Renal cortex interstitium (tissue), 11 donors: Measurements from ENCODE around the gene CROCC2. TPM values are rescaled to one million over a fixed set of nuclear protein-coding genes. Genes with fewer than 3 reads are reported as not detected.

ENCODE experiments used
- DNase-seq, 11 donors: peaks; one replicate each; pipeline ENCODE4 v3.0.0-alpha.2; 2013; ENCODE audit warnings: low read depth in 9 of 11, low spot score in 4 of 11; ENCODE audit errors: extremely low read depth in 1 of 11
- polyA plus RNA-seq, 3 donors: library from polyadenylated mRNA; unstranded; fragments of 120-200 nt; gene quantifications; one replicate each; pipeline ENCODE4 v1.2.1, GENCODE V29; 2013; ENCODE audit not compliant: insufficient read length in 3 of 3

CROCC2 gene
- polyA plus RNA-seq, 3 donors: 0.05 to 0.07 (median 0.06) TPM

DNA sequence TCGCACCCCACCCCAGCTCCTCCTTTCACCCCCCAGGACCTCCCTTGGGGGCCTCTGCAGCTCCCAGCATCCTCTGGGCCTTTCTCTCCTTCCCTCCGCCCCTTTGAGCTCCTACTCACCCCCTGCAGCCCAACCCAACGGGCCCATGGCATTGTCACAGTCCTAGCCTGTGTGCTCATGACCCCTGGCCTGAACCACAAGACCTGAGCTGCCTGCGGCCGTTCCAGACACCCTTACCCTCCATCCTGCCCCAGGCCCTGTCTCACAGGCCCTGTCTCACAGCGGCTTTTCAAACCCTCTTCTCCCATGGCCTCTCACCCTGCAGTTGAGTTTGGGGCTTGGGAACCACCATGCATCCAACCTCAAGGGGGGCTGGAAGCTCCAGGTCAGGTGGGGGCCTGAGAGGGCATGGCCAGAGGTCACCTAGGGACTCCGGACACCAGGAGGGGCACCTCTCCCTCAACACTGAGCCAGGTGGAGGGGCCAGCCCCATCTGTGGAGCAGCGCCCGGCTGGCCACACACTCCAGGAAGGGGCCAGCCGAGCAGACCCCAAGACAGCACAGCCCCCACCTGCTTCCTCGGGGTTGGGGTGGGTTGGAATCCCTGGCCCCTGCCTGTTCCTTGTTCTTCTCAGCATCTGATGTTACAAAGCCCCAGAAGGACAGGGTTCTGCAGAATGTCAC lies 17.1 kb upstream of the CROCC2 start:
- no peak for DNase-seq

DNA sequence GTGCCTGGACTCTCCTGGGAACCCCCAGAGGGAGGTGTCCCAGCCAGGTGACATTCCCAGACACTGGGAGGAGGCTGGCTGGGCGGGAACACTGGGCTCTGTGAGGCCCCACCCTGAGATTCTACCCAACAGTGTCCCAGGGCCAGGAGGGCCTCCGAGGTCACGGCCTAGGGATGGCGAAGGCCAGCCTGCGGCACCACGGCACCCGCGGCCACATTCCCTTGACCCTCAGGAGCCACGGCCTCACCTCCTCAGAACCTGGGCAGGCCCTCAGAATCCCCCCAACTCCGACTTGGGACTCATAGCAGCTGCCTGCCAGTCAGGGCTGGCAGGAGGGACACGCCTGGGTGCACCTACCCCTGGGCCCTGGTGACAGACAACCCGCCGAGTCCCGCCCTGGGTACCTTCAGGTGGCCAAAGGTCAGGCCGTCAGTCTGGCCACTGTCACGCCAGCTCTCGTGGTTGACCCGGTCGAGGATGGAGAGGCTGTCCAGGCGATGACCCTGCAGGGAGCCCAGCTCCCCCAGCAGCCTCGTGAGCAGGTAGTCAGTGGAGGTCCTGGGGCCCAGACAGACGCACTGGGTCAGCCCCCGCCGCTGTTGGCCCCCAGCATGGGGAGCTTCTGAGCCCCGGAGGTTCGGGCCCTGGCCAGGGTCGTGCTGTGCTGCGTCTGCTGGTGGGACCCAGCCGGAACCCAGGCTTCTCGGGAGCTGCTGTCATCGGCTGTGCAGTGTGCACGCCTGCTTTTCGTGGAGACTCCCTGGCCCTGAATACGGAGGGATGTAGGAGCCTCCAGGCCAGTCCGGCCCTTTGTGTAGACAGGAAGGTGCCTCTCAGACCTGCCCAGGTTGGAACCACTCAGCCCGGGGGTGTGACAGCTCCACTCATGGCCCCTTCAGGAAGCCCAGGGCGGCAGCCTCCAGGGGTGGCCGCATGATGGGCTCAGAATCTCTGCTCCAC lies 16.3 kb upstream of the CROCC2 start:
- DNase-seq: no peak

DNA sequence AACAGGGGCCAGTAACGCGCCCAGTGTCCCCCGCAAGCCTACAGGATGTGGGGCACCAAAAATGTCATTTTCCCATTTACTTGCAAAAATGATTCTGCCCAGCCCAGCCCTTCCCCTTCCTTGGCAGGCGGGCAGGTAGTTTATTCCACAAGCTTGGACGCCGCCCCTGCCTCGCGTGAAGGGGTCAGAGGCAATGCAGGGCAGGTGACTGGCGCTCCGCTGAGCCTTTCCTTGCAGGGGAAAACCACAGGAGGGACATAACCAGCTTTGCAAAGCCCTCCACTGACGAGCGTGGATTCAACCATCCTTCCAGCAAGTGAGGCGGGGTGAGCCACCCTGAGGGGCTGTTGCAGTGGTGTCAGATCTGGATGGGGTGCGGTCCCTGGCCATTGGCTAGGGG lies 15.4 kb upstream of the CROCC2 start:
- no peak for DNase-seq

DNA sequence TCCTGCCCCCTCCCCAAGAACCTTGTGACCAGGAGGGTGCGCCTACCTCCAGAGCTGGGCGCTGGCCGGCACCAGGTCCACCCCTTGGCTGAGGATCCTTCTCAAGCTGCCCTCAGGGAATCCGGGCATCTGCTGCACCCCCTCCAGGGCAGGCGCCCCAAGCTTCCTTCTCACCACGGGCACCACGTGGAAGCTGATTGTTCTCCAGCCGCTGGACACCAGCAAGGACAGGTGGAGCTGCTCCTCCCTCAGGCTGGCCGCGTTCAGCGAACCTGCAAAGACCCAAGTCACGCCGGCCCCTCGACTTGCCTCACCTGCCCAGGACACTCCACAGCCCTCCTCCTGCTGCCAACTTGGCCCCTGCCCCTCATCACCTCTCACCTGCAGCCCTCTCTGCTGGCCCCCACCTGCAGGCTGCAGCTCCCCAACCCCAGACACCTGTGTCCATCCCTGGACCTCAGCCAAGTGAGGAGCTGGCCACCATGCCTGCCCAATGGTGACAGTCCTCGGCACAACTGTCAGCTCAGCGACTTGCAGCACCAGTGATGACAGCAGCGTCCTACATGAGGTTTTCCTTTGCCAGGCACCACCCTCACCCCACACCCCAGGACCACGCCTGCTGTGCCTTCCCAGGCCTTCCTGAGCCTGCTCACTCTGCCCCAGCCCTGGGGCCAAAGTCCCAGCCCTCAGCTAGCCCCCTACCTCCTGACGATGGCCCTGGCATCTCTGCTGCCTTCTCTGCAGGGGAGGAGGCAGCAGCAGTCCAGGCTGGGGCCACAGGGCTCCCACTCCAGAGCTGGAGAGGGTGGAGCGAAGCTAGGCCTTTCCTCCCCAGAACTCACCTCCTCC lies 14.4 kb upstream of the CROCC2 start:
- DNase-seq: no peak

DNA sequence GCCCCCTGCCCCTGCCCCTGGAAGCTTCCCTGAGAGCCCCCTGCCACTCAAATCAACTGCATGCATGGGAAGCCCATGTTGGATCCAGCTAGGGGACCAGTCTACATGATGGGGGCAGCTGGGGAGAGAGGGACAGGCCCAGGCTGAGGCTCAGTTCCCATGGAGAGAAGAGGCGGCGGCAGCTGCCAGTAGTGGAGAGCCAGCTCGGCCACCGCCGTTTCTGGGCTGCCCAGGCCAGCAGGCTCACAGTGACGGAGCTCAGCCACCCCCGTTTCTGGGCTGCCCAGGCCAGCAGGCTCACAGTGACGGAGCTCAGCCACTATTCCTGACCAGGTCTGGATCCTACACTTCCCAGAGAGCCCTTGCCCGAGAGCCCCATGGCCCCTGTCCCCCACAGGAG lies 13.8 kb upstream of the CROCC2 start:
- DNase-seq: no peak

DNA sequence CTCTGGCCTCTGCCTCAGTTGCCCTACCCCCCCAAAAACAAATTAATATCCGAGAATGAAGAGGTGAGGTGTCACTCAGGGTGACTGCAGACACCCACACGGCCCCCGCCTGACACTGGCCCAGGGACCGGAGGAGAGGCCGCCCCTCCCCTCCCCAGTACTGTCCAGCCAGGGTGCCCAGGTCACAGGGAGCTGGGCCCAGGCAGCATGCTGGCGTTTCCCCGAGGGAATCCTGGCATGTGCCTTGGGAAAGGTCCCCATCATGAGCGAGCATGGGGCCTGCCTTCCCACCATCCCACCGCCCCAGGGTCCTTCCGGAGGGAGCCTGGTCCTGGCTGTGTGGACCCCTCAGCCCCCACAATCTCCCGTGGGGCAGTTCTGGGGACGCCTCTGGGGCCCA lies 13.2 kb upstream of the CROCC2 start:
- DNase-seq: no peak

DNA sequence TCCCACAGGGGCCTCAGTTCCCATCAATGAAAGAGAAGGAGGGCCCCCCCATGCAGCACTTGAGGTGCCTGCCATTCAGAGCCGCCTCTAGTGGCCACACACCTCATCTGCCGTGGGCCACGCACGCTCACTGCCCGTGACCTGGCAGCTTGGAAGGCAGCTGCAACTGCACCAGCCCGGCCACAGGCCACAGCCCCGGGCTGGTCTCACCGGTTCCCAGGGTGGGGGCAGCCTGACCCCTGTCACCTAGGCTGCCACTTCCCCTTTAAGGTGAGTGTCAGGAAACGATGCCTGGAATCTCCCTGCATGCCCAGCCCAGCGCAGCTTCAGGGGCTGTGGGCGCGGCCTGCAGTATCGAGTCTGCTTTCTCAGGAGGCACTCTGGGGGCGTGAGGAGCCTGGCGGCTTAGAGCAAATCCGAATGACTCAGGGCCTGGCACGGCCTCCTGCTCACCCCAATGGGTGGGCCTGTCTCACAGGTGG lies 12.7 kb upstream of the CROCC2 start:
- no peak for DNase-seq

DNA sequence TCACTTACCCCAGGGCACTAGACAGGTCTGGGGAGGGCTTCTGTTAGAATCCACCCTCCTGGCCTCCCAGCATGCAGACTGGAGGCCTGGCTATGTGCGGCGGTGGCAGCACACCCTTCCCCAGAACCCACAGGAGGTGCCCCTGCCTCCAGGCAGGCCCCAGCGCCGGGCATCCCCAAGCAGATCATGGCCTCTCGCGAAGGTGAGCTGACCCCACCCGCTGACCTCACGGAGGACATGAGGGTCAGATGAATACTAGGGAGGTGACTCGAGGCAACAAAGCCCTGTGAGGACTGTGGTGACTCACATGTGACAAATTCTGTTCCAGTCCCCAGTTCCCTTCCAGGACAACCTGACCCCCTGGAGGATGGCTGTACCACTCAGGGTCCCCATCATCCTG lies 12.1 kb upstream of the CROCC2 start:
- DNase-seq: no peak

DNA sequence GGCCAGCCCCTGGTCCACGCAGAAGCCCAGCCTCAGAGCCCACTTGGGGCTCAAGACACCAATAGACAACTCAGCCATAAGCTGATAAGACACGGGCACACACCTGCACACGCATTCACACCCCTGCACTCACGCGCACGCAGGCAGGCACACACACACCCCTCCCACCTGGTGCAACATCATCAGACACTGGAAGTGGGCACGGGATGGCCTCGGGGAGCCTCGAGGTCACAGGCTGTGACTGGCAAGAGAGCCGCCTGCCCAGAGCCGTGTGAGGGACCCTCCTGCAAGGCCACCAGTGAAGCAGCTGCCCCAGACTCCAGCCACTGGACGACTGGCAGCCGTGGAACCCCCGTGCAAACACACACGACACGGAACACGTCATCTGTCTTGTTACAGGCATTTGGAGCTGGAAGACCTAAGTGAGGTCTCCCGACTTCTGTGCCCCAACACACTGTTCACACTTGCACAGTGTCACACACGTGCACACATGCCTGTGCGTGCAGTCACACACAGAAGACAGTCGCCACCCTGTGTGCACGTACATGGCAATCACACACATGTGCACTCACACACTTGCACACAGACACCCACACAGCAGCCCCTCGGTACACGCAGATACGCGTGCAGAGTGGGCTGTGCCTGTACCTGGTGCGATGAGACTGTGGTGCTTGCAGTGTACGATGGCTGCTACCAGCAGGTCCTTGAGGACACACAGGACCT lies 11.1 kb upstream of the CROCC2 start:
- no peak for DNase-seq

DNA sequence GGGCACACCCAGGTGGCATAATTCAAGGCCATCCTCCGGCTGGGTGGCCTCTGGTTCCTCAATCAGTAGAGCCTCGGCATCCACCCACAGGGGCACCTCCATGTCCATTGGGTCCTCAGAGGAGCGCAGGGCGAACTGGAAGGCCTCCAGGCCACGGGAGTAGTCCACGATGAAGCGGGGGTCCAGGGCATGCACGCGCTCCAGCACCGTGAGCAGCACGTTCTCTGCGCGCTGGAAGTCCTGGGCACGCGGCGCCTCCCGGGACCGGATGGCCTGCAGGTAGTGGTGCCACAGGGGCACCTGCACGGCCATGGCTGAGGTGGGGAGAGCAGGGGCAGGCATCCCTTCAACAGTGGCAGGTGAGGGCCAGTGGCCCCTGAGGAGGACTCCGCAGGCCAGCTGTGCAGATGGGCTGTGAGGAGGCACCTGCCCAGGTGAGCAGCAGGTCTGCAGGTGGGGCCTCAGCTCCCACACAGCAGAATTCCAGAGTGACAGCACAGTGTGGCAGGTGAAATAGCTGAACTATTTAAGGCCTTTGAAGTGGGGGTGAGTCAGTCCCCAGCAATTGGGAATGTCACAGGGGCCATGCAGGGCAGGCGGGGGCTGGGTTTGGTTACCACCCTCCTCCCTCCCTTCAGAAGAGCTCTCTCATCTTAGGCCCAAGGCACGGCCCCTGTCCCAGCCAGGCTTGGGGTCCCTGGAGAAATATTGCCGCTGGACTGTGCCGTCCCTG lies 10.3 kb upstream of the CROCC2 start, which contains the start of gene MAB21L4:
Gene MAB21L4, minus strand, starts transcription at position 501 of the 733 bp plus-strand sequence. Its CDS starts 159 bp downstream, at position 342.
- no peak for DNase-seq

DNA sequence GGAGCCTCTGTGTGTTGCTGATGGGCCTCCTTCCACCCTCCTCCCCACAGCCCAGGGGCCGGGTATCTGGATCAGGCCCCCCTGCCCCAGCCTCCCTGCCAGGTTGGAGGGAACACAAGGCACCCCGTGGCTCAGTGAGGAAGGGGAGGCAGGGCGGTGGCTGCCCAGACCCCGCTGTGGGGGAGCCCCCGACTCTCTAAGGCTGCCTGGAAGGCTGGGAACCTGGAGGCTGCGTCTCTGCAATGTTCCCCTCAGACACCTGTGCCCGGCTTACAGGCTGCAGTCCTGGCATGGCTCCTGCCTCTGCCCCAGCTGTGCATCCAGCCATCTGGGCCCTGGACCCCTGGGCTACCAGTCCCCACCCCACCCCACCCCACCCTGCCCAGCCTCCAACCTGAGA lies 9.7 kb upstream of the CROCC2 start:
- no peak for DNase-seq

DNA sequence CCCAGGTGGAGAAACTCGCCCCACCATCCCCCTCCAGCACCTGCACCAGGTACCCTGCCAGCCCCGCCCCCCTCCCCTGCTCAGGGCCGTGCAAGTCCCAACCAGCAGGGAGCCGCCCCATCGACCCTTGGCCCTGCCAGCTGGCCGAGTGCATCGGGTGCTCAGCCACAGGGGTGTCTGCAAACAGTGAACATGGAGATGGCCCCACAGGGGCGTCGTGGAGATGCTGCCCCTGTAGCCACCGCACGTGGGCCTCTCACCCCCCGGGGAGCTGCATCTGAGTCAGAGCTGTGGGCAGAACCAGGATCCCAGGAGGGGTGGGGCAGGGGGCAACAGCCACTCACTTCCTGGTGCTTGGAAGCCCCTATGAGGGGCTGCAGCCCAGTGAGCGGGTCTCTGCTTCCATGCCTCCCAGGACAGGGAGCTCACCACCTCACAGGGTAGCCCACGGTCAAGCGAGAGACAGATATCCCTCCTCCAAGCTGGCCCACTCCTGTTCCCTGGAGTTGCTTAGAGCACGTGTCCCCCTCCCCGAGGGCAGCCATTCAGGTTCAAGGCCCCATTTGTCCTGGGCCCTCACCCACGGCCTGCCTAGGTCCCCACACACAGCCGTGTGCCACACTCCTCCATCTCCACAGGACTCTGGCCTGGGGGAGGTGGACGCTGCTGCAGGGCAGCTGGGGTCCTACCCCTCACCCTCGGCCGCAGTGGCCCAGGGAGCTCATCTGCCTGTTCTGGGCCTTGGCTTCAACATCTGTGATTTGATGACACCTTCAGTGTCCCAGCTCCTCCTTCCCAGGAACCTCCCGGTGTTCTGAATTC lies 9.1 kb upstream of the CROCC2 start:
- DNase-seq: no peak

DNA sequence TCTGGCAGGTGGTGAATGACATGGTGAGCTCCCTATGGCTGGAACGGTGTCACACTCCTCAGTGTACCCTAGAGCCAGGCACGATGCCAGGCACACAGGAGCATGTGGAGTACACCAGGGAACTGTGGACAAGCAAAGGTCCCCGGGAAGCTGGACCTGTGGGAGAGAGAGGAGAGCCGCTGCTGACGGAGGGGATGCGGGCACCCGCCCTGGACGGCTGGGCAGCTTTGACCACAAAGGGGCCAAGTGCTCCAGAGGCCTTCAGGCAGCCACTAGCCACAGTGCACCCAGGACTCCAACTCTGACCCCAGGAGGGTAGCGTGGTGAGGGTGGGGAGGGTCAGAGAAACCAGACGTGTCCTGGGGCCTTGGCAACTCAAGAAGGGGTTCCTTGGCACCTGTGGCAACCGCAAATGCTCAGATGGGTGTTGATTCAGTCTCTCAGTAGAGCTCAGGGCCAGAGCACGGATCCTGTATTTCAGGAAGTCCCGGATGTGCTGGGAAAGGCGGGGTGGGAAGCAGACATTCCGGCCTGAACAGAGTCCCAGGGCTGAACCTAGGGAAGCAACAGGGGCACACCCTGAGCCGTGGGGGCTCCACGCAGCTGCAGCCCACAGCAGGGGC lies 7.9 kb upstream of the CROCC2 start:
- DNase-seq: no peak

DNA sequence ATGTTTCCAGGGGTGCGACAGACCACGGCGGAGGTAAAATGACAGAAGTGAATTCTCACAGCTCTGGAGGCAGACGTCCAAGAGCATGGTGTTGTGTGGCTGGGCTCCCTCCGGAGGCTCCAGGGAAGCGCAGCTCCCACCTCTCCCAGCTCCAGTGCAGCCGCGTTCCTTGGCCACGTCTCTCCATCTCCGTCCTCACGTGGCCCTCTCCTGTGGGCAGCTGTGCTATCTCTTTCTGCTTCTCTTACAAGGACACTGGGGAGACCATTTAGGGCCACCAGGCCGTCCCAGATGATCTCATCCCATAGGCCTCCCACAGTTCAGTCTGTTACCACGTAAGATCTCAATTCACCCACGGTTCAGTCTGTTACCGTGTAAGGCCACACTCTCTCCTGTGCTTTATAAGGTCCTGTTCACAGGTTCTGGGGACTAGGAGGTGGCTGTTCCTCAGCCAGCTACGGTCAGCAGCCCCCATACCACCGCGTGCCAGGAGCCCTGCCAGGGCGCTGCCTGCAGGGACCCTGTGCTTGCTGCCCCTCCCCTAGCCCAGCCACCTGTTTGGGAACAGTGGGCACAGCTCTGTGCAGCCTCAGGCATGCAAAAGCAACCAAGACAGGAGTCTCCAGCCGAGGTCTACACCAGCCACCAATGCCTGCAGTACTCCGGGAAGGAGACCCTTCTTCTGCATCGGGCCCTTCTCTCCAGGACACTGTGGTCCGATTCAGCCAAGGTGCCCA lies 7.2 kb upstream of the CROCC2 start:
- no peak for DNase-seq

DNA sequence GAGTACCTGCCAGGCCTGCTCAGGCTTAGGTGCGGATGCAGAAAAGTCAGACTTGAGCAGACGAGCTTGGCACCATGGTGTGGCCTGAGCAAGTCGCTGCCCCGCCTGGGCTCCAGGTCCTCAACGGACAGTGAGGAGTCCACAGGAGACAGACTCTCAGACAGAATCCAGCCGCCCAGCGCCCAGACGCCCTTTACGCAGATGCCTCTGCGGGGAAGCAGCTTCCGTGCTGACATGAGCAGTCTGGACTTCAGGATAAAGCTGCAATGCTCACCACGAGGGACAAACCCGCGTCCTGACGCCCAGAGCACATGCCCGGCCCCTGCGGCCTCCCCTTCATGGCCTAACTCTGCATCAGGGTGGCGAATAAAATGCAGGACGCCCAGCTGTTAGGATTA lies 6.7 kb upstream of the CROCC2 start:
- no peak for DNase-seq
